AG10803 (cell line): ENCODE measurements around the gene BSX.

Source experiments
- DNase-seq: peaks from one replicate; pipeline ENCODE4 v3.0.0; 2010; ENCODE audit warnings: low read depth
- H3K4me3 ChIP-seq: 2 replicates; pipeline ENCODE4 v1.5.1; 2011; ENCODE audit warnings: mild to moderate bottlenecking, low read length, control low read depth
- TF ChIP-seq, protein P1 (sequence below): conservative IDR thresholded peaks from 2 replicates; pipeline ENCODE4 v1.5.1; 2011; ENCODE audit warnings: mild to moderate bottlenecking, low read length, control low read depth, inconsistent platforms

BSX gene

DNA sequence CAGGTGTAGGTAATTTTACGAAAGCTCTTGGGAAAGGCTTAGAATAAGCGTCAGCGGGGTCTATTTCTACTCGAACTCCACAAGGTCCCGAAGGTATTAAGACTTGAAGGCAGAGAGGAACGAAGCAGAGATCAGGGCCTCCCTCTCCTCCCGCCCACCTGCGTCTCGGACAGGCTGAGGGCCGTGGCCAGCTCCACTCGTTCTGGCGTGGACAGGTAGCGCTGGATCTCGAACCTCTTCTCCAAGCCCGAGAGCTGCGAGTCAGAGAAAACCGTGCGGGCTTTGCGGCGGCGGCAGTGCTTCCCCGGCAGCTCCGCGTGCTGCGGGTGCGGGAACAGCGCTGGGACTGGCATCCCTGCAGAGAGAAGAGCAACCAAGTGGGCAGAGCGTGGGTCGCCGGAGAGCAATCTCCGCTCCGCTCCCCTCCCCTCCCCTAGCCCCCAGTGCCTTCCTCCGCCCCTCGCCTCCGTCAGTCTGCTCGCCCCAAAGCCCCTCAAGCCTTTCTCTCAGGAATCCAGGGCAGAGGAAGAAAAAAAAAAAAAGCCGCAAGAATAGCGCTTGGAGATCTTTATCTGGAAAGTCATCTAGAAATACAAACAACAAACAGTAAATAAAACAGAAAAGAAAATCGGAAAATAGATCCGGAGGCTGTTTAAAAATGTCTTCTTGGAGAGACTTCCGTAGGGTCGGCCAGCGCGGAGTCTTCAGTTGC, 2.4 kb downstream of the BSX start:
- DNase-seq: no peak
- TF ChIP-seq, protein P1, sequence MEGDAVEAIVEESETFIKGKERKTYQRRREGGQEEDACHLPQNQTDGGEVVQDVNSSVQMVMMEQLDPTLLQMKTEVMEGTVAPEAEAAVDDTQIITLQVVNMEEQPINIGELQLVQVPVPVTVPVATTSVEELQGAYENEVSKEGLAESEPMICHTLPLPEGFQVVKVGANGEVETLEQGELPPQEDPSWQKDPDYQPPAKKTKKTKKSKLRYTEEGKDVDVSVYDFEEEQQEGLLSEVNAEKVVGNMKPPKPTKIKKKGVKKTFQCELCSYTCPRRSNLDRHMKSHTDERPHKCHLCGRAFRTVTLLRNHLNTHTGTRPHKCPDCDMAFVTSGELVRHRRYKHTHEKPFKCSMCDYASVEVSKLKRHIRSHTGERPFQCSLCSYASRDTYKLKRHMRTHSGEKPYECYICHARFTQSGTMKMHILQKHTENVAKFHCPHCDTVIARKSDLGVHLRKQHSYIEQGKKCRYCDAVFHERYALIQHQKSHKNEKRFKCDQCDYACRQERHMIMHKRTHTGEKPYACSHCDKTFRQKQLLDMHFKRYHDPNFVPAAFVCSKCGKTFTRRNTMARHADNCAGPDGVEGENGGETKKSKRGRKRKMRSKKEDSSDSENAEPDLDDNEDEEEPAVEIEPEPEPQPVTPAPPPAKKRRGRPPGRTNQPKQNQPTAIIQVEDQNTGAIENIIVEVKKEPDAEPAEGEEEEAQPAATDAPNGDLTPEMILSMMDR: no peak
- H3K4me3 ChIP-seq: no peak overlapping the region

DNA sequence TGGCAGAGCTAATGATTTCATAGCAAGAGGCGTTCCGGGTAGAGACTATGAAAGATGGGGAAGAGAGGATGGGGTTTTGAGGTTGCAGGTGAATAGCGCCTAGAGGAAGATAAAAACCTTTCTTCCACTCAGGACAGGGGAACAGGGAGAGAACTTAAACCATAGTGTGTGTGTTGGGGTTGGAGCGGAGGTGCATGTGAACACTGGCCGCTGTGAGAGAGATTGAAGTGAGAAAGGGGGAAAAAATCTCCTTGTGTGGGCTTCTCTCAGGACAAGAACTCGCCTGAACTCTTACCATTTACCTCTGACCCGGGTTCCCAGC, 3.4 kb downstream of the BSX start:
- H3K4me3 ChIP-seq: no peak overlapping the region
- DNase-seq: no peak
- TF ChIP-seq, protein P1: no peak

DNA sequence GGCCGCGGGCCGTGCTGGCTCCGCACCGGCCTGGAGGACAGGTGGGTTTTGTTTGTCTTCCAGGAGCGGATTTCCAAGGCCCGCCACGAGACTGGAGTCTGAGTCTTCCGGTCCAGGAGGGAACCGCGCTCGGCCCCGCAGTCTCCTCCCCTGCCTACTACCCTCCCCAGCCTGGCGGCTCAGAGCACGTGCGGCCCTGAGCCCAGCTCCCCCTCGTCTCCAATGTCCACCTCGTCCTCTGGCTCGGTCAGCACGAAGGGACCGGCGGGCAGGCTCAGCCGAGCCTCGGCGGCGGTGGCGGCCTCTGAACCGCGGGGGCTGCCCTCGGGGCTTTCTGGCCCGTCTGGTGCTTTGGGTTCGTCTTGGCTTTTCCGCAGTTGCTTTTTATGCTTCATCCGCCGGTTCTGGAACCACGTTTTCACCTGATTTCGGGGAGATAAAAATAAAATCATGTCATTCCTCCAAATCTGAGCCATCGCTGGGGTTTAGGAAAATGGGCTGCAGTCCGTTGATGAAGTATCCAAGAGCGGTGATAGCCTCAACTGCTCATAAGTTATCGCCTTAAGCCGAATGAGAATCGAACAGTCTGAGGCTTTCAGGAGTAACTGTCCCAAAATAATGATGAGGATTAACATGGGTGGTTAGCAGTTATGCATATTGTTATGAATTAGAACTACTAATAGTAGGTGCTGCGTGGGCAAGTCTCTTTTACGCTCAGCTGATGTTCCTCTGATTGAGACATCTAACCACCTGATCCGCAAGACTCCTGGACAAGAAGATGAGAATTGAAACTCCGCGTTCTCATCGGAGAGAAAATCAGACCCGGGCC, 4.0 kb downstream of the BSX start:
- TF ChIP-seq, protein P1: no peak
- H3K4me3 ChIP-seq: no peak overlapping the region
- no peak for DNase-seq

DNA sequence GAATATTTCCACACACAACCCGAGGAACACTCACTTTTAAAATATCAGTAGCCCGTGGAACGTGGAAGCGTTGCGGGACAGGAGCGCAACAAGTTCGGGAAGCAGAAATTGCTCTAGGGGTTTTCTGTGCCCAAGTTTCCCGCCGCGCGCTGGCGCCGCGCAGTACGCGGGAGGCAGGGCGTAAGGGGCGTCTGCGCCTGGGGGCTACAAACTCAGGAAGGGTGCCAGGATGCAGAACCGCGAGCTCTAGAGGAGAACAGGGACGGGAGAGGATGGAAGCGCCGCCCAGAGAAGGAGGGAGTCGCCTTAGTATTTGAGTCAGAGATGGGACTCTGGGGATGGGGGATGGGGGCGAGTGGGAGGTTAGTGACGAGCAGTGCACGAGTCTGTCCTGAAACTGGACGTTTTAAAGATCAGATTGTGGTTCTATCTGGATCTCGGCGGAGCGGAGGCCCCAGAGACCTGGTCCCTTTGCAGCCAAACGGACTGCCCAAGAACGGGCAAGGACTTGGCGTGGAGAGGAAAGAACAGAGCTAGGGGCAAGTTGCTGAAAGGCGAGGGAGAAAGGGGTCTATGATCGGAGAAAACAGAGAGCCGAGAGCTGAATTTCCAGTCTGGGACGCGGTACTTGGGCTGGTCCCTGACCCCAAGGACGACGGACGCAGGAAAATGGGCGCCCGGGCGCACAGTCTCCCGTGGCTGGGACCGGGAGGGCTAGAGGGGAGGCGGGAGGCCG, 4.7 kb downstream of the BSX start:
- H3K4me3 ChIP-seq: no peak overlapping the region
- no peak for DNase-seq
- TF ChIP-seq, protein P1: no peak

DNA sequence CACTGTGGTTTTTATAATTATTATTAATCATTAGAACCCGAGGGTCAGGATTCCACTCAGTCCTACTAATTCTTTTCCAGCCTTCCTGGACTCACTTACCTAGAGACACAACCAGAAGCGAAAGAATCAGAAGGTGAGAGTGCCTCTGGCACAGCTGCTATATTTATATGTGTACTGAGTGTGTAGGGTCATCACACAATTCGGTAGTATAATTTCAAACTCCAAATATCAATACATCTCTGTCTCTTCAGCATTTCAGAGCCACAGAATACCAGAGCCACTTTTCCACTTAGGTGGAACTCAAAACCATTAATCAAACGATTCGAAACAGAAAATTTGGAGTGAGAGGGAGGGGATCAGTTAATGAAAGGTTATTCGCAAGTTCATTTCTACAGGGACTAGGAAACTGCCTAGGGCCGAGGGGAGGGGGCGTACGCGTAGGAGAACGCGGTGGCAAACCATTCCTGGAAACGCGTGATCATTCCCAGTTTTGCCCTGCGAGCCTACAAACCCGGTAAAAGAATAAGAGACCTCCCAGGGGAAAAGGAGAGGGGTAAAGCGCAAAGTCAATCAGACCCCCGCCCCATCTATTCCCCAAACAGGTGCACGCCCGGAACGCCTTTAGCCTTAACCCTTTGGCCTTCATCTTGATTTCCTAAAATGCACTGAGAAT, 5.4 kb downstream of the BSX start:
- TF ChIP-seq, protein P1: no peak
- DNase-seq: no peak
- no peak overlapping the region for H3K4me3 ChIP-seq

DNA sequence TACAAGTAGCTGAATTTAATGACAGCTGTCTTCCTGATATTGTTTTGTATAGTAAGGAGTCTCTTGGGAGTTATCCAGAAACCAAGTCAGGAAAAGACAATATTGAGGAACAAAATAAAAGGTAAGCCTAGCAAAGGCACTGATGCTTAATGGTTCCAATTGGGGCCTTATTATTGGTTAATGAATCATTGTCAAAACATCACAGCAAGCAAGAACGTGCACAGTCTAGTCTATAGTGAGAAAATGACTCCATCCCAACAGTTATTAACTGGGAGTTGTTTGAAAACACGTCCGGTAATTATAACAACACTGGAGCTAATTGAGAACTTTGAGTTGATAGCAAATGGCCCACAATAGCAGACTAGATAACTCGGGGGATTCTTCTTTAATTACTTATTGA, 17.7 kb downstream of the BSX start:
- TF ChIP-seq, protein P1: no peak
- no peak overlapping the region for H3K4me3 ChIP-seq
- no peak for DNase-seq
